GM19395 (cell line): ENCODE data around the gene STK4.
"Not testable (repeated sequence)": the region's sequence is repeated elsewhere in the genome, so short reads cannot be mapped to it uniquely, and the experiment has no call there.

Experiments
- ATAC-seq: cut with Tn5 transposase; IDR thresholded peaks from one replicate; pipeline ENCODE4 v1.9.1; 2021; ENCODE audit warnings: mild to moderate bottlenecking, moderate library complexity; ENCODE audit not compliant: unreplicated experiment

The STK4 gene

GRCh38 chr20:44981736-44982406 is 15.6 kb downstream of the STK4 start:
- no peak for ATAC-seq

GRCh38 chr20:44983093-44983674 is 16.9 kb downstream of the STK4 start:
- no peak for ATAC-seq

DNA sequence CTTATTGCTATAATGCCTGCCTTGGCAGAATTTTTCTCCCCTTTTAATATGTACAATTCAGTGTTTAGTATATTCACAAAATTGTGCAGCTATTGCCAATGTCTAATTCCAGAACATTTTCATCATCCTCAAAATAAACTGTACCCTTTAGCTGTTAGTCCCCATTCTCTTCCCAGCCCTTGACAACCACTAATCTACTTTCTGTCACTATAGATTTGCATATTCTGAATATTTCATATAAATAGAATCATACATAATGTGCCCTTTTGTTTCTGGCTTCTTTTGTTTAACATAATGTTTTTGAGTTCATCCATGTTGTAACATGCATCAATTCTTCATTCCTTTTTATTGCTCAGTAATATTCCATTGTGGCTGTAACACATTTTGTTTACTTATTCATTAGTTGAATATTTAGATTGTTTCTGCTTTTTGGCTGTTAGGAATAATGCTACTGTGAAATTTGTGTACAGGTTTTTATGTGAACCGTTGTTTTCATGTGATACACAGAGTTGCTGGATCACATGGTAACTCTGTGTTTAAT is 22.4 kb downstream of the STK4 start:
- no peak for ATAC-seq

DNA sequence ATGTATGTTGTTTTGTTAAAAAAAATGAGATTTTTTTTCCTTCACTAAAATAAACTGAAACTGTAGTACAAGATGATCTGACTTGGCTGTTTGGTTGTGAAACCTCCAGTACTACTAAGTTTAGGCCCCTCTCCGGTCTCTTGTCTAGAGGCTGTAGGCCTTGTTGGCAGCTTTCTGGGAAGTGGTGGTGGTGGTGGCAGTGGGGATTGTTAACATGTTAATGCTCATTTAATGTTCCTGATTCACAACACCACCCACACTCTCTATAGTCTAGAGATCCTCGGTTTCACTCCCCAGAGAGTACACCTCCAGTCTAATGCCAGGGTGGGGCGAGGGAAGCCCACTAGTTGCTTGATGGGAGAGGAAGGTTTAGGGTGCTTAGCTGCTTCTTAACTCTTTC is 24.1 kb downstream of the STK4 start:
- no peak for ATAC-seq

DNA sequence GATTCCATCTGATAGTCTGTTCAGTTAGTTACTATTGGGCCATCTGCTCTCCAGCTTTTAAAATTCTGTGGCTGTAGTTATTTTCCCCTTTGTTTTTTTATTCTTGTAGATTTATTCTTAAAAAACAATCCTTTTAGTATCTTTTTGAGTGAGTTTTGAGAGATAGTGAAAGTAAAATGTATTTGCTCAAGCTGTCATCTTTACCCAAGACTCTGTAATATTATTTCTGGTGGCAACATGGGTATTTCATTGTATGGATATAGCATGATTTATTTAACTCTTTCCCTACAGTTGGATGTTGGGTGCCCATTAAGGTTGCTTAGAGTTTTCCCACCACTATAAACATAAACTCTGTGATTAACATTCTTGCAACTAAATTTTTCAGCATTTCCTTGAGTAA is 24.6 kb downstream of the STK4 start:
- ATAC-seq: no peak

GRCh38 chr20:44993343-44993742 is 27.0 kb downstream of the STK4 start:
- ATAC-seq: no peak

DNA sequence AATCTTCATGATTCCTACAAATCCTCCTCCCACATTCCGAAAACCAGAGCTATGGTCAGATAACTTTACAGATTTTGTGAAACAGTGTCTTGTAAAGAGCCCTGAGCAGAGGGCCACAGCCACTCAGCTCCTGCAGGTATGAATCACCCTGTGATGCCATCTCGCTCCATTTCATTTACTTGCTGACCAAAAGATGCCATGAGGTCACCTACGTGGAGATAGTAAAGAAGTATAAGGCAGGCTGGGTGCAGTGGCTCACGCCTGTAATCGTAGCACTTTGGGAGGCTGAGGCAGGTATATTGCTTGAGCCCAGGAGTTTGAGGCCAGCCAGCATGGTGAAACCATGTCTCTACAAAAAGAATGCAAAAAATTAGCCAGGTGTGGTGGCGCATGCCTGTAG is 30.9 kb downstream of the STK4 start:
- no peak for ATAC-seq

DNA sequence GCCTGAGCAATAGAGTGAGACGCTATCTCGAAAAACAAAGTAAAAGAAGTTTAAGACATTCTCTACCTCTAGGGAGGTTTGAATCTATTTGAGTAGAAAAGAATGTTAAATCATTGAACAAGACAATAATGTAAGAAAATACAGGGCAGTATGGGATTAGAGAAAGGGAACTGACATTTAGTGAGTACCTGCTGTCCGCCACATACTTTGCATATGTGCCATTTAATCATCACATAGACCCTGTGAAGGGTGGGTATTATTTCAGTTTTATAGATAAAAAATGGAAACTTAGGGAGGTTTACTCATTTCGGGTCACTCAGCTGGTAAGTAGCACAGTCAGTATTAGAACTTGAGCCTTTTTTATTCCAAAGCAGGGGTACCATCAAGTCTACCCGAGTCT is 31.4 kb downstream of the STK4 start:
- ATAC-seq: no peak

- ATAC-seq: no peak
These were observed 42.3 kb downstream of the STK4 start for GRCh38 chr20:45008521-45009049.

DNA sequence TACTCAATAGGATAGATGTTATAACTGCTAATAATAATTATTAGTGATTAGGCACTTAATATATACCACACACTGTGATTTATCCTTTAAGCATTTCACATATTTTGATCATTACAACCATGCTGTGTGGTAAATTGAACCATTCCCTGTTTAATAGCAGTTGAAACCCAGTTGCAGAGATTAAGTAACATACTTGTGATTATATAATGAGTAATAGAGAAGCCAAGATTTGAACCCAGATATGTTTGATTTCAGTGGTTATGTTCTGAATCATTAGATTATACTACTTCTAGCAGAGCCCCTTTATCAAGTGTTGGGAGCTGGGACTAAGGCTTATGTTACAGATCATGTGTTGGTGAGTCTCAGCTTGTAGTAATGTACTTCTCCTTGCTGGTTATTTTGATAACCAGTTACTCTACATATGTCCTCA is 44.1 kb downstream of the STK4 start:
- ATAC-seq: no peak

DNA sequence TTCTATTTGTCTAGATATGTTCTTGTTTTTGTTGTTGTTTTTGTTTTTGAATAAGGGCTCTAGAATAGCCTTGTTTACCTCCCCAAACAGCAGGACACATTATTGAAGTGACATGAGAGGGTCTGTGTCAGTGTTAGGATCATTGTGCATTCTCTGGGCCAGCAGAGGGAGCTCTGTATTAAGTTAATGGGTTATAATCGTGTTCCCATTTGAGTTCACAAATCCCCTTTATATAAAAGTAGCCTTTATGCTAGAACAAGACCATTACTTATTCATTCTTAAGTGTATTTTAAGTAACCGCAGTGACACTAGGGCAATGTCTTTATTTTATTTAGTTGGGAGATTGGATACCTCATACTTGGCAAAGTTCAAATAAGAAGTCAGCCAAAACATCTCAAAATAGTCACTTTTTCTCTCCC is 44.8 kb downstream of the STK4 start:
- no peak for ATAC-seq

GRCh38 chr20:45012682-45013302 is 46.5 kb downstream of the STK4 start:
- ATAC-seq: no peak

DNA sequence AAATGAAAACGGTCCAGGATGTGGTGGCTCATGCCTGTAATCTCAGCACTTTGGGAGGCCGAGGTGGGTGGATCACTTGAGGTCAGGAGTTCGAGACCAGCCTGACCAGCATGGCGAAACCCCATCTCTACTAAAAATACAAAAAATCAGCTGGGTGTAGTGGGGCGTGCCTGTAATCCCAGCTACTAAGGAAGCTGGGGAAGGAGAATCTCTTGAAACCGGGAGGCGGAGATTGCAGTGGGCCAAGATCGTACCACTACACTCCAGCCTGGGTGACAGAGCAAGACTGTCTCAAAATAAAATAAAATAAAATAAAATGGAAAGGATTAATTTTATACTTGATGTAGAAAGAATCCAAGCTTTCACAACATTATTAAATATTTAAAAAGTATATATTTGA is 47.8 kb downstream of the STK4 start:
- ATAC-seq: not testable (repeated sequence)

DNA sequence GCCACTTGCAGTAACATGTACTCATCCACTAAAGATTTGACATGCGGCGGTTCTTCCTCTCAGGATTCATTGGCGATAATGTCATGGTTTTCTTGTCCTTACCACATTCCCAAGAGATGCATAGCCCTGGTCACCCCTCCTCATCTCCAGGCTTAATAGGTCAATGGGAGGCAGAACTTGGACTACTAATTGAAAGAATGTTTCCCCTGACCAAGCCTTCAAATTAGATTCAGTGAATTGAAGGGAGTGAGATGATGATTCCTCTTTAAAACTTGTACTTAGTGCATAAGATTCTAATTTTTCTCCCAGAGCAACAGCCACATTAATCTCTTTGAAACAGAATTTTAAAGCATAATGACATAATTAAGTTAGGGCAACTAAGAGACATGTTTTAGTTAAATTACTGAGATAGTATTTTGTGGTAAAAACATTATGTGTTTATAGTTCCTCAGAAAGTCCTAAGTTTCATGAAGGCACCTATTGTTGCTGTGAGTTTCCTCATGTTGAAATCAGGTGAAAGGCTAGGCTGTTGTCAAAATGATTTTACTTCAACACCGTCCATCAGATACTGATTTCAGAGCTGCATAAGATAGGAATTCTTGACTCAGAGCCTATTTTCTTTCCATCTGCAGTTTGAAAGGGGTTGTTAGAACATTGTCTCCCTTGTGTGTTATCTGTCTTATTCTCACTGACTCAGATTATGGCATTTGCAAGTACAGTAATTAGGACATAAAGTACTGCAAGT is 48.5 kb downstream of the STK4 start:
- no peak for ATAC-seq

GRCh38 chr20:45016089-45016671 is 49.9 kb downstream of the STK4 start:
- ATAC-seq: no peak

DNA sequence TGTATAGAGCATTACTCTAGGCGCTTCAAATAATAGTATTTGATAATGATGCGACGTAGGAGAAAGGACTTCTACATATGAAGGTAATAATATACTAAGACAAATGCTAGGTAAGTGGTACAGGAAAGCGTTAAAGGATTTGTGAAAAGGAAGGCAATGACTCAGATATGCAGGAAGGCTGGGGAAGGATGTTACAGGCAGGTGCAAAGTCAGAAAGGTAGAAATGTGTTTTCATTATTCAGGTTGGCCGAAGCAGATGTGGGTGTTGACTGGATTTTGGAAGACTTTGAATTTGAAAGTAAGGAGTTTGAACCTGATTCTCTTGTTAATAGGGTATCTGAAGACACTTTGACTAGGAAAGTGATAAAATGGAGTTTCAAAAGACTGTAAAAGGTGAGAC is 51.0 kb downstream of the STK4 start:
- no peak for ATAC-seq

GRCh38 chr20:45017857-45018256 is 51.5 kb downstream of the STK4 start:
- no peak for ATAC-seq

GRCh38 chr20:45019027-45019761 is 52.9 kb downstream of the STK4 start:
- ATAC-seq: no peak

GRCh38 chr20:45019762-45020123 is 53.4 kb downstream of the STK4 start:
- ATAC-seq: no peak

GRCh38 chr20:45020236-45020886 is 54.0 kb downstream of the STK4 start:
- no peak for ATAC-seq
